Sciatic nerve (tissue), 2 donors: ENCODE data around the gene NTMT1. TPM values are rescaled to one million over a fixed set of nuclear protein-coding genes. Genes with fewer than 3 reads are reported as not detected.
"Not testable (repeated sequence)": the region's sequence is repeated elsewhere in the genome, so short reads cannot be mapped to it uniquely, and the experiment has no call there.

Experiments used
- ATAC-seq: fragments of 200-7000 bp; cut with Tn5 transposase; one replicate; pipeline ENCODE4 v1.9.1; 2020; ENCODE audit warnings: mild to moderate bottlenecking, moderate library complexity
- DNase-seq: peaks from one replicate; pipeline ENCODE4 v3.0.0-alpha.2; 2020; ENCODE audit warnings: low spot score
- intact Hi-C: fragments of 100-400 bp; cut with DNase I; formaldehyde crosslinking; loops from one replicate; pipeline ENCODE4 v1.14.2; 2022
- total RNA-seq: library from RNA; stranded (reverse); fragmentation: NEBNext Ultra II Directional; extraction: Animal tissue kit (Norgen Biotek cat#: 25700); gene quantifications from one replicate; pipeline ENCODE4 v1.2.1, GENCODE V29; 2021
- donor health status: DM: no; HTN: no; CAD: no.
- donor health status: DM: no; HTN: no; CAD: no.

The NTMT1 gene
- total RNA-seq, 1 donor from 2014 or later: 28.0 TPM

GRCh38 chr9:129644902-129645301, 18.9 kb downstream of the NTMT1 start:
- ATAC-seq: no peak
- no peak for DNase-seq
- intact Hi-C loops: loop anchor here (5.0 kb wide), 1 partner anchor 137 kb away; no protein-coding TSS in a partner anchor

- no peak for DNase-seq
- intact Hi-C loops: no loop called here
Observed at GRCh38 chr9:129646252-129646651, 20.3 kb downstream of the NTMT1 start.

DNA sequence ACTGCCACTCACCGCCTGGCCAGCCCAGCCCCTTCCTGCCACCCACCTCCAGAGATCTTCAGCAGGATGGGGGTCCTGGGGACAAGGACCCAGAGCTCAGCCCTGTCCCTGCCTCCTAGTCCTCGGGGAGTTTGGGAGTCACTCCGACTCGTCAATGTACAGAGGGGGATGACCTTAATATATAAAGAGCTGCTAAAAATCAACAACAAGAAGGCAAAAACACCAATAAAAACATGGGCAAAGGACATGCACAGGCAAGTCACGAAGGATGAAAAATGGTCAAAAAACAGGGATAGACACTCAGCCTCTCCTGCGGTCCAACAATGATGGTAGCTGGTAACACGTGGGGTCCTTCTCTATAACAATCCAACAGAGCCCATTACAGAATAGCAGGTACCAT, 20.7 kb downstream of the NTMT1 start:
- DNase-seq (no peak), ATAC-seq (no peak)
- intact Hi-C loops: no loop called here

More at GRCh38 chr9:129646252-129646651, 20.3 kb downstream of the NTMT1 start:
- ATAC-seq: no peak

DNA sequence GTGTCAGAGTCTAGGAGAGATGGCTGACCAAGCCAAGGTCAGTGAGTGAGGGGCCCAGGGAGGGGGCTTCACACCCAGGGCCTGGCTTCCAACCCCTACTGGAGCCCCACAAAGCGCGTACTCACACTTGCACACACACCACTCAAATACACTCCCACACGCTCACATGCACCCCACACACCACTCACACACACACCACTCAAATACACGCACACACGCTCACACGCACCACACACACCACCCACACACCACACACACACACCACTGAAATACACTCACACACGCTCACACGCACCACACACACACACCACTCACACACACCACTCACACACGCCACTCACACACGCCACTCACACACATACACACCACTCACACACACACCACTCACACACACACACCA, 21.7 kb downstream of the NTMT1 start:
- intact Hi-C loops: no loop called here
- DNase-seq: no peak
- ATAC-seq: no peak

DNA sequence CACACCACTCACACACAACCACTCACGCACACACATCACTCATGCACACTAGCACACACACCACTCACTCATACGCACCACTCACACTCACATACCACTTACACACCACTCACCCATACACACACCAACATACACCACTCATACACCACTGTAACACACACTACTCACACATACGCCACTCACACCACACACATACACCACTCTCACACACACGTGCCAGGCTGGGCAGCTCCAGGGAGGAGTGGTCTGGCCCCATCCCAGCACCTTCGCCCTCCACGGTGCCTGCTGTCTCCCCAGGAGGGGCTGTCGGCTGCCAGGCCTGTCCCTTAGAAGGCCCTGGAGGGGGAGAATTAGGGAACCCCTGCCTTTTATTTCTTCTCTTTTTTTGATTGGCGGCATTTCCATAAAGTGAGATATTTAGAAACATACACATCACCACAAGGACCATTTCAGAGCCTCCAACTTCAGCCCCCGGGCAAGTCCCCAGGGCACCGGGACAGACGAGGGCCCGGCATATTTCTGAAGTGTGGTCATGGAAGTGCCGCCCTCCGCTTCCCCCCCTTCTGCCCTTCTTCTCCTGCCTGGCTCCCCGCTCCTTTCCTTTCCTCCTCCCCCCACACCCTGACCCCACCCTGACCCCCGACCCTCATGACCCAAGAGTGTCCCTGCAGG, 22.3 kb downstream of the NTMT1 start:
- intact Hi-C loops: no loop called here
- no peak for DNase-seq
- ATAC-seq: no peak

- ATAC-seq (no peak), DNase-seq (no peak)
- intact Hi-C loops: no loop called here
Observed at GRCh38 chr9:129648764-129649115, 22.8 kb downstream of the NTMT1 start.

GRCh38 chr9:129649726-129650679, 24.0 kb downstream of the NTMT1 start:
- intact Hi-C loops: no loop called here
- no peak for DNase-seq
- no peak for ATAC-seq

- DNase-seq (no peak), ATAC-seq (no peak)
- intact Hi-C loops: no loop called here
Observed at GRCh38 chr9:129650680-129651235, 24.8 kb downstream of the NTMT1 start.

DNA sequence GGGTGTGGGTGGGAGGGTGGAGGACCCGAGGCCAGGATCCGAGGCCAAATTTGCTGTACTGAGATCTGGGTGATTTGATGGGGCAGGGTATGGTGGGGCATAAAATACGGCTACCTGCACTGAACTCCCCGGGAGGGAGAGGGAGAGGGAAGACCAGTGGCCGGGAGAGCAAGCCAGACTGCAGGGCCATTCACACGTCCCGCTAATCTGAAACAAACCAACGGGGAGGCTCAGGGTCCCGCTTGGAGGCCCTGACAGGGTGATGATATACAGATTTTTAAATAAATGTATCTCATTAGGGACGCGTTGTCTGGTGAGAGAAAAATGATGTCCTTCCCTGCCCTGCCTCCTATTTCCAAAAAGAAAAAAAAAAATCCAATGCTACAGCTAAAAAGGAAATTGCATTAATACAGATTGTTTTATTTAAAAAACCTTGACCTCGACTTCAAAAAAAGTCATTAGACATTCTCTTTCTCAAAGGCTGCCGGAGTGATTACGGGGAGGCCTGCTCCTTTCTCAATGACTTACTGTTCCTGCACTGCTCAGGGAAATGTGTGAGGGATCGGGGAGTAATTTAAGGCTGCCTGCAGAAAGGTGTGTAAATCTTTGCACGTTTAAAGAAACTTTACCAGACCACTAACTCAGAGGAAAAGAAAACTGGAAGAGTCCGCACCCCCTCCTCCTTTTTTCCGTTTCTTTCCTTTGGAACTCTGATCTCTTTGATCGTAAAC, 28.0 kb downstream of the NTMT1 start:
- DNase-seq: no peak
- ATAC-seq: no peak
- intact Hi-C loops: no loop called here

GRCh38 chr9:129654554-129655040, 28.6 kb downstream of the NTMT1 start:
- no peak for ATAC-seq
- no peak for DNase-seq
- intact Hi-C loops: no loop called here

DNA sequence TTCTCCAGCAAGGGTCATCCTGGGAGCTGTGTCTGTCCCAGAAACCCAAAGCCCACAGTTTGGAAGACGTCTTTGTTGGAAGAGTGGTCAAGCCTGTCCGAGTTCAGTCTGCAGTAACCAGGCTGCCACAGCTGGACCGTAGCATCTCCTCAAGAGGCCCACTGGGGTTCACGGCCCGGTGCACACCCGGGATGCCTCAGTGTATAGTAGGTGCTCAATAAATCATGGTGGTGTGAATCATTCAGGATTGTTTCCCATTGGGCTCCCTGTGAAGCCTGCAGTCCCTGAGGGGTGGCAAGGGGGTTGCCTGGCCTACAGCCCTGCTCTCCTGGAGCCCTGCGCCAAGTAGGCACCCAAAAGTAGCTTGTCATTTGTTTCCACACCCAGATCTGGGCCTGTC, 29.2 kb downstream of the NTMT1 start:
- ATAC-seq (no peak), DNase-seq (no peak)
- intact Hi-C loops: no loop called here

- ATAC-seq: no peak
- DNase-seq: no peak
- intact Hi-C loops: no loop called here
Observed at GRCh38 chr9:129655696-129656095, 29.7 kb downstream of the NTMT1 start.

GRCh38 chr9:129656795-129657390, 30.9 kb downstream of the NTMT1 start:
- DNase-seq: no peak
- ATAC-seq: no peak
- intact Hi-C loops: no loop called here

DNA sequence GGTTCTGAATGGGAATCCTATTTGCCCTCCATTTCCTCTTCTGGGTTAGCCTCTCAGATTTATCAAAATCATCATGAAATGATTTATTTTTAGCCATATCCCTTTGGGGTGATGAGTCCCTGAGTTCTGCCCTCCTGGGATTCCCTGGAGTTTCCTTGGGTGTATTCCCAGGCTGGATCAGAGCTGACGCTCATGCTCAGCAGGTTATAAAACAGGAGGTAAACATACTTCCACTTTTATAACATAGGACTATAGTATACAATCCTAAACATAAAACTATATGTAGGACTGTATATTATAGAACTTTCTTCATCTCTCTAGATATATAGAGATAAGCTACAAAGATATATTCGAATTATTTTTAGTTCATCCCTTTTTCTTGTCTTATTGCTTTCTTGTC, 35.1 kb downstream of the NTMT1 start:
- intact Hi-C loops: no loop called here
- DNase-seq: no peak
- ATAC-seq: no peak

GRCh38 chr9:129662239-129662638, 36.3 kb downstream of the NTMT1 start:
- intact Hi-C loops, ATAC-seq: not testable (repeated sequence)

GRCh38 chr9:129664746-129665388, 38.9 kb downstream of the NTMT1 start:
- ATAC-seq (peak; percentile 64), DNase-seq (no peak)
- intact Hi-C loops: no loop called here

More at GRCh38 chr9:129662239-129662638, 36.3 kb downstream of the NTMT1 start:
- DNase-seq: not testable (repeated sequence)

GRCh38 chr9:129665389-129665775, 39.4 kb downstream of the NTMT1 start, which contains the start of gene PRRX2:
Gene PRRX2, plus strand, starts transcription at chr9:129665647. Its CDS starts 221 bp downstream, at chr9:129665868.
- intact Hi-C loops: no loop called here
- ATAC-seq: peak; percentile 63
- no peak for DNase-seq

DNA sequence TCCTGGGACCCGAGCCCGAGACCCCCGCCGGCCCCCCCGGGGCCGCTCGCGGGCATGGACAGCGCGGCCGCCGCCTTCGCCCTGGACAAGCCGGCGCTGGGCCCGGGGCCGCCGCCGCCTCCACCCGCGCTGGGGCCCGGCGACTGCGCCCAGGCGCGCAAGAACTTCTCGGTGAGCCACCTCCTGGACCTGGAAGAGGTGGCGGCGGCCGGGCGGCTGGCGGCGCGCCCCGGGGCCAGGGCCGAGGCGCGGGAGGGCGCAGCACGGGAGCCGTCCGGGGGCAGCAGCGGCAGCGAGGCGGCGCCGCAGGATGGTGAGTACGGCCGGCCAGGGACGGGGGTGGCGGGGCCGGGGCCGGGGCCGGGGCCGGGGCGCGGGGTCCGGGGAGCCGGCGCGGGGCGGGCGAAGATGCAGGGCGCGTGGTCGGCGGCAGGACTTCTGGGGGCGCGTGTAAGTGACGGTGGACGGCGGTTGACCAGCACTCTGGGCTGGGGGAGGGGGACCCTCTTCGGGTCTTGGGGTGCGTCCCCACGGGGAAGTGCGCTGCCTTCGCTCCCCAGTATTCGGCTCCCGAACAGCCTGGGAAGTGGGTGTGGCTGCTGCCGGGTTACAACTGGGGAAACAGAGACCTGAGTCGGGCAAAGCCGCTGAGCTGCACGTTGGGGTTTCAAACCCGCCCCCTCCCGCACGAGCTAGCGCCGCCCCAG, 40.0 kb downstream of the NTMT1 start:
- no peak for ATAC-seq
- intact Hi-C loops: no loop called here
- DNase-seq: no peak
